SK-N-SH (cell line): ENCODE results near the gene RBMX2. TPM values are rescaled to one million over a fixed set of nuclear protein-coding genes. Genes with fewer than 3 reads are reported as not detected.

Experiments
- CTCF ChIA-PET: fragments of 300-600, 350-600 bp; formaldehyde crosslinking; extraction: SDS; loops from one replicate; lab custom pipeline; 2021; lab: Yijun Ruan, JAX
- POLR2A ChIA-PET: fragments of 350-600 bp; sonication (Branson Sonifier 250); formaldehyde crosslinking; extraction: SDS; loops from one replicate; lab custom pipeline; 2020; ENCODE audit warnings: antibody characterized with exemption, inconsistent platforms; lab: Yijun Ruan, JAX
- DNase-seq: peaks from one replicate; pipeline ENCODE4 v3.0.0; 2012
- H2AFZ ChIP-seq: fragments of 200-600 bp; sonication (generic); 2 replicates; pipeline ENCODE4 v1.8.1; 2016; ENCODE audit warnings: antibody characterized with exemption, mild to moderate bottlenecking, low read depth
- H3F3A ChIP-seq: fragments of 200-600 bp; sonication (generic); replicated peaks from 2 replicates; pipeline ENCODE3; 2016; ENCODE audit warnings: antibody characterized with exemption, mild to moderate bottlenecking; ENCODE audit not compliant: insufficient read depth
- H3K27ac ChIP-seq, 2 experiments: fragments of 200-500 bp in 1 of 2; fragments of 200-600 bp in 1 of 2; sonication (Bioruptor generic) in 1 of 2; sonication (generic), shearing (Covaris generic) in 1 of 2; 2 replicates each; pipeline versions ENCODE4 v1.5.1 to v1.6.1; 2014 to 2016; ENCODE audit warnings: low read depth in 2 of 2, inconsistent platforms in 1 of 2, low read length in 1 of 2, mild to moderate bottlenecking in 1 of 2, mixed read lengths in 1 of 2
- H3K27me3 ChIP-seq: fragments of 200-600 bp; sonication (generic), shearing (Covaris generic); 2 replicates; pipeline ENCODE4 v1.6.1; 2016; ENCODE audit warnings: mixed run types; ENCODE audit not compliant: insufficient read depth
- H3K36me3 ChIP-seq, 2 experiments: fragments of 200-500 bp in 1 of 2; fragments of 200-600 bp in 1 of 2; sonication (Bioruptor generic) in 1 of 2; sonication (generic) in 1 of 2; replicated peaks in 1 of 2; 2 replicates each; pipeline versions ENCODE3 to v1.5.1; 2014 to 2016; ENCODE audit warnings: low read length in 1 of 2, mild to moderate bottlenecking in 1 of 2; ENCODE audit not compliant: insufficient read depth in 2 of 2, control insufficient read depth in 1 of 2
- H3K4me1 ChIP-seq, 2 experiments: fragments of 200-500 bp in 1 of 2; fragments of 200-600 bp in 1 of 2; sonication (Bioruptor generic) in 1 of 2; sonication (generic), shearing (Covaris generic) in 1 of 2; 2 replicates each; pipeline versions ENCODE4 v1.5.1 to v1.6.1; 2014 to 2016; ENCODE audit warnings: low read depth in 1 of 2, low read length in 1 of 2, mixed run types in 1 of 2; ENCODE audit not compliant: insufficient read depth in 2 of 2, control insufficient read depth in 1 of 2
- H3K4me2 ChIP-seq: fragments of 200-600 bp; sonication (generic), shearing (Covaris generic); 2 replicates; pipeline ENCODE4 v1.6.1; 2017; ENCODE audit warnings: mixed run types
- H3K4me3 ChIP-seq, 2 experiments: fragments of 200-500 bp in 1 of 2; fragments of 200-600 bp in 1 of 2; sonication (Bioruptor generic) in 1 of 2; sonication (generic), shearing (Covaris generic) in 1 of 2; 2 replicates each; pipeline versions ENCODE4 v1.5.1 to v1.8.1; 2014 to 2016; ENCODE audit warnings: low read depth in 2 of 2, inconsistent platforms in 1 of 2, low read length in 1 of 2, mild to moderate bottlenecking in 1 of 2, mixed read lengths in 1 of 2, moderate library complexity in 1 of 2
- H3K79me2 ChIP-seq: fragments of 200-600 bp; sonication (generic); 2 replicates; pipeline ENCODE4 v1.8.1; 2017; ENCODE audit warnings: mild to moderate bottlenecking; ENCODE audit not compliant: insufficient read depth
- H3K9ac ChIP-seq: fragments of 200-600 bp; sonication (generic); 2 replicates; pipeline ENCODE4 v1.6.1; 2017; ENCODE audit warnings: mixed run types
- H3K9me2 ChIP-seq: fragments of 200-600 bp; sonication (generic); 2 replicates; pipeline ENCODE4 v1.6.1; 2017; ENCODE audit warnings: mixed run types
- H3K9me3 ChIP-seq: fragments of 200-600 bp; sonication (generic); 2 replicates; pipeline ENCODE4 v1.6.1; 2017; ENCODE audit warnings: mixed run types, mild to moderate bottlenecking, moderate library complexity
- H4K20me1 ChIP-seq: fragments of 200-600 bp; sonication (generic); 2 replicates; pipeline ENCODE4 v1.6.1; 2017; ENCODE audit warnings: mild to moderate bottlenecking, mixed run types; ENCODE audit not compliant: insufficient read depth
- CHD2 ChIP-seq: fragments of 150-350 bp; IDR thresholded peaks from 2 replicates; pipeline ENCODE4 v1.6.1; 2018; ENCODE audit warnings: low read length; ENCODE audit not compliant: partially characterized antibody
- ELF1 ChIP-seq: IDR thresholded peaks from 2 replicates; pipeline ENCODE4 v1.4.0; 2012
- FOXJ3 ChIP-seq: sonication (generic); formaldehyde crosslinking; IDR thresholded peaks from 2 replicates; pipeline ENCODE4 v1.5.1; 2020; ENCODE audit warnings: mild to moderate bottlenecking, missing genetic modification reagents
- NFIC ChIP-seq: IDR thresholded peaks from 2 replicates; pipeline ENCODE4 v1.4.0; 2012; ENCODE audit warnings: borderline replicate concordance
- RAD21 ChIP-seq: IDR thresholded peaks from 2 replicates; pipeline ENCODE4 v1.6.1; 2012; ENCODE audit warnings: mild to moderate bottlenecking, low read length
- RCOR1 ChIP-seq: fragments of 150-350 bp; IDR thresholded peaks from 2 replicates; pipeline ENCODE4 v1.6.1; 2017; ENCODE audit warnings: antibody characterized with exemption, low read length
- RXRA ChIP-seq: IDR thresholded peaks from 2 replicates; pipeline ENCODE4 v1.4.0; 2012; ENCODE audit warnings: low read depth, mild to moderate bottlenecking, borderline replicate concordance
- SIN3A ChIP-seq: IDR thresholded peaks from 2 replicates; pipeline ENCODE4 v1.6.1; 2012; ENCODE audit warnings: low read depth, mild to moderate bottlenecking, low read length, moderate library complexity, borderline replicate concordance
- SMC3 ChIP-seq: IDR thresholded peaks from 2 replicates; pipeline ENCODE4 v1.6.1; 2012; ENCODE audit warnings: low read depth, low read length, improper control_type of control experiment
- TCF12 ChIP-seq: IDR thresholded peaks from 2 replicates; pipeline ENCODE4 v1.4.0; 2012
- WGBS: methylation state at CpG from one replicate; pipeline ENCODE4 v1.1.6; 2017; ENCODE audit warnings: low lambda C conversion rate; 5-methylcytosine and 5-hydroxymethylcytosine counted together
- polyA plus RNA-seq, 3 experiments: library from polyadenylated mRNA; depleted of rRNA; stranded (reverse); fragments of >200 nt; gene quantifications; 2 replicates each; pipeline ENCODE4 v1.2.3, GENCODE V29; 2012
- TF ChIP-seq, protein P1 (sequence below): fragments of 200-600 bp; sonication (generic); IDR thresholded peaks from 2 replicates; pipeline ENCODE4 v1.6.1; 2017; ENCODE audit warnings: antibody characterized with exemption, mild to moderate bottlenecking, moderate library complexity
- TF ChIP-seq, protein P2 (sequence below): IDR thresholded peaks from 2 replicates; pipeline ENCODE4 v1.4.0; 2012; ENCODE audit warnings: low read depth
- TF ChIP-seq, protein P3 (sequence below): IDR thresholded peaks from 2 replicates; pipeline ENCODE4 v1.6.1; 2012; ENCODE audit warnings: mild to moderate bottlenecking, low read depth, low read length, moderate library complexity

The RBMX2 gene
- polyA plus RNA-seq, 1 of the 3 experiments (the other 2 are of a cell fraction) = 22.7 TPM

DNA sequence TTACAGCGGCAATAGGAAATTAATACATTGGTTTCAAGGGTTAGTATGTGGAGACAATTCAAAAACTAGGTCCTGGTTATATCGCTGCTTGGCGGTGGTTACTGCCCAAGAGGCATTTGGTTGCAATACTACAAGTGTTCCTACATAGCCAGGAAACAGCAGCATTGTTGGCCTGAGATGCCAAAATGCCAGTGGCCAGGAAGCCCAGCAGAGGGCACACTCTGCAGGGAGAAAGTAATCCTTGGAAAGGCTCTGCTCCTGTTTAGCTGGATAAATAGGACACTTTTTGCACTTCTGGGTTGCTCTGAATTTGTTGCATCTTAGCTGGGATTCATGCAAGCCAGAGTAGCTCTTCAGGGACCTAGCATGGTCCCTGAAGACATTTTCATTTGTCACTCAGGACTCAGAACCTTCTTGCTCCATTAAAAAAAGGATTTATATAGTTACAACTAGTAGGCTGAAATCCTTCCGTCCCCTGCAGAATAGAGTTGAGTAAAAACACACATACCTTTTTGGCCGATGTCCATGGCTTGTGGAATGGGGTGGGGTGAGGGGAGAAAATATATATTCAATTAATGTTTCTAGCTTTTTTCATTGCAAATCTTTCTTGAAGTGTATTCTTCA lies 8.2 kb upstream of the RBMX2 start:
- Histone ChIP-seq H3K79me2 (no peaks in the 10 kb centered on the region), H3K27ac (no peak overlapping the region), H3F3A (no peaks in the 10 kb centered on the region), H3K4me1 (no peaks in the 10 kb centered on the region), H3K9me3 (no peaks in the 10 kb centered on the region), H3K4me2 (no peak overlapping the region), H2AFZ (no peak overlapping the region), H4K20me1 (no peaks in the 10 kb centered on the region), H3K36me3 (no peaks in the 10 kb centered on the region), H3K4me3 (no peak overlapping the region; a peak in 1 of 4 replicates), H3K9me2 (no peaks in the 10 kb centered on the region), H3K9ac (no peak overlapping the region), H3K27me3 (peaks cover 8% of the 10 kb centered on the region; the same call in 1 of the 2 replicates)
- ChIA-PET POLR2A (no interaction called here), CTCF (interaction anchor here (0.6 to 7.7 kb wide), 20 partner anchors 7 to 529 kb away, joined by 3 to 82 read pairs (median 3); partner anchors contain the start of gene RBMX2)
- DNase-seq = peak; percentile 64
- TF ChIP-seq ELF1 (no peak), FOXJ3 (CRISPR knock-in tag) (no peak), RXRA (no peak), SMC3 (peak; percentile 84), RCOR1 (no peak), SIN3A (no peak), CHD2 (no peak), RAD21 (peak; percentile 81), TCF12 (no peak), NFIC (no peak)
- TF ChIP-seq, protein P1, sequence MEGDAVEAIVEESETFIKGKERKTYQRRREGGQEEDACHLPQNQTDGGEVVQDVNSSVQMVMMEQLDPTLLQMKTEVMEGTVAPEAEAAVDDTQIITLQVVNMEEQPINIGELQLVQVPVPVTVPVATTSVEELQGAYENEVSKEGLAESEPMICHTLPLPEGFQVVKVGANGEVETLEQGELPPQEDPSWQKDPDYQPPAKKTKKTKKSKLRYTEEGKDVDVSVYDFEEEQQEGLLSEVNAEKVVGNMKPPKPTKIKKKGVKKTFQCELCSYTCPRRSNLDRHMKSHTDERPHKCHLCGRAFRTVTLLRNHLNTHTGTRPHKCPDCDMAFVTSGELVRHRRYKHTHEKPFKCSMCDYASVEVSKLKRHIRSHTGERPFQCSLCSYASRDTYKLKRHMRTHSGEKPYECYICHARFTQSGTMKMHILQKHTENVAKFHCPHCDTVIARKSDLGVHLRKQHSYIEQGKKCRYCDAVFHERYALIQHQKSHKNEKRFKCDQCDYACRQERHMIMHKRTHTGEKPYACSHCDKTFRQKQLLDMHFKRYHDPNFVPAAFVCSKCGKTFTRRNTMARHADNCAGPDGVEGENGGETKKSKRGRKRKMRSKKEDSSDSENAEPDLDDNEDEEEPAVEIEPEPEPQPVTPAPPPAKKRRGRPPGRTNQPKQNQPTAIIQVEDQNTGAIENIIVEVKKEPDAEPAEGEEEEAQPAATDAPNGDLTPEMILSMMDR = peak; percentile 83
- TF ChIP-seq, protein P2, sequence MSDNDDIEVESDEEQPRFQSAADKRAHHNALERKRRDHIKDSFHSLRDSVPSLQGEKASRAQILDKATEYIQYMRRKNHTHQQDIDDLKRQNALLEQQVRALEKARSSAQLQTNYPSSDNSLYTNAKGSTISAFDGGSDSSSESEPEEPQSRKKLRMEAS = no peak
- TF ChIP-seq, protein P3, sequence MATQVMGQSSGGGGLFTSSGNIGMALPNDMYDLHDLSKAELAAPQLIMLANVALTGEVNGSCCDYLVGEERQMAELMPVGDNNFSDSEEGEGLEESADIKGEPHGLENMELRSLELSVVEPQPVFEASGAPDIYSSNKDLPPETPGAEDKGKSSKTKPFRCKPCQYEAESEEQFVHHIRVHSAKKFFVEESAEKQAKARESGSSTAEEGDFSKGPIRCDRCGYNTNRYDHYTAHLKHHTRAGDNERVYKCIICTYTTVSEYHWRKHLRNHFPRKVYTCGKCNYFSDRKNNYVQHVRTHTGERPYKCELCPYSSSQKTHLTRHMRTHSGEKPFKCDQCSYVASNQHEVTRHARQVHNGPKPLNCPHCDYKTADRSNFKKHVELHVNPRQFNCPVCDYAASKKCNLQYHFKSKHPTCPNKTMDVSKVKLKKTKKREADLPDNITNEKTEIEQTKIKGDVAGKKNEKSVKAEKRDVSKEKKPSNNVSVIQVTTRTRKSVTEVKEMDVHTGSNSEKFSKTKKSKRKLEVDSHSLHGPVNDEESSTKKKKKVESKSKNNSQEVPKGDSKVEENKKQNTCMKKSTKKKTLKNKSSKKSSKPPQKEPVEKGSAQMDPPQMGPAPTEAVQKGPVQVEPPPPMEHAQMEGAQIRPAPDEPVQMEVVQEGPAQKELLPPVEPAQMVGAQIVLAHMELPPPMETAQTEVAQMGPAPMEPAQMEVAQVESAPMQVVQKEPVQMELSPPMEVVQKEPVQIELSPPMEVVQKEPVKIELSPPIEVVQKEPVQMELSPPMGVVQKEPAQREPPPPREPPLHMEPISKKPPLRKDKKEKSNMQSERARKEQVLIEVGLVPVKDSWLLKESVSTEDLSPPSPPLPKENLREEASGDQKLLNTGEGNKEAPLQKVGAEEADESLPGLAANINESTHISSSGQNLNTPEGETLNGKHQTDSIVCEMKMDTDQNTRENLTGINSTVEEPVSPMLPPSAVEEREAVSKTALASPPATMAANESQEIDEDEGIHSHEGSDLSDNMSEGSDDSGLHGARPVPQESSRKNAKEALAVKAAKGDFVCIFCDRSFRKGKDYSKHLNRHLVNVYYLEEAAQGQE = no peak
- WGBS = 24% methylated on average over 5 of the region's 5 CpGs
